HG02981 (cell line): ENCODE results near the gene NT5C1A.

Experiments used
- ATAC-seq: cut with Tn5 transposase; IDR thresholded peaks from one replicate; pipeline ENCODE4 v1.9.1; 2021; ENCODE audit warnings: mild to moderate bottlenecking, moderate library complexity; ENCODE audit not compliant: unreplicated experiment

NT5C1A gene

GRCh38 chr1:39613250-39613649 lies 58.7 kb downstream of the NT5C1A start:
- no peak for ATAC-seq

- ATAC-seq: no peak
Observed at GRCh38 chr1:39609618-39610331, 62.1 kb downstream of the NT5C1A start.
